NCI-H187 treated with DMSO at 0.1 percent for 48 hours (cell line): Measurements from ENCODE around the gene CACNA1H.
"Not testable (repeated sequence)": the region's sequence is repeated elsewhere in the genome, so short reads cannot be mapped to it uniquely, and the experiment has no call there.

ENCODE experiments used
- DNase-seq: peaks from one replicate; lab custom pipeline; 2025; lab: John Stamatoyannopoulos, UW

The CACNA1H gene

DNA sequence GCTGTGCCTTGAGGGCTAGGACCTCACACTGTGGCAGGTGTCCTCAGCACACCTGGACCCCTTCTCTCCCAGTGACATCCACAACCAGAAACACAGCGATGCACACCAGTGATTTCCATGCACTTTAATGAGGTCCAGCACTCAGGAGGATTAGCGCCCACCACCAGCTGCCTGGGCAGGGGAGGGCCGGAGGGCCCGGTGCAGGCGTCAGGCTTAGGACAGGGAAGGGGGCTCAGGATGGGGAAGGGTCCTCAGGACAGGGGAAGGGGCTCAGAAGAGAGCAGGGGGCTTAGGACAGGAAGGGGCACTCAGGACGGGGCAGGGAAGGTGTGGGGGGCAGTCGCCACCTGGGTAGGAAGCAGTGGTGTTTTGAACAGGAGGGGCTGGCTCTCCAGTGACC, 75.3 kb downstream of the CACNA1H start:
- not testable (repeated sequence) for DNase-seq

- not testable (repeated sequence) for DNase-seq
These were observed 76.6 kb downstream of the CACNA1H start for GRCh38 chr16:1229476-1229875.

- not testable (repeated sequence) for DNase-seq
These were observed 77.2 kb downstream of the CACNA1H start, which contains the start of gene TPSB2 for GRCh38 chr16:1230084-1230470. TSS of gene TPSB2 (minus strand) at chr16:1230184. CDS start at chr16:1229951, 233 bp downstream.

DNA sequence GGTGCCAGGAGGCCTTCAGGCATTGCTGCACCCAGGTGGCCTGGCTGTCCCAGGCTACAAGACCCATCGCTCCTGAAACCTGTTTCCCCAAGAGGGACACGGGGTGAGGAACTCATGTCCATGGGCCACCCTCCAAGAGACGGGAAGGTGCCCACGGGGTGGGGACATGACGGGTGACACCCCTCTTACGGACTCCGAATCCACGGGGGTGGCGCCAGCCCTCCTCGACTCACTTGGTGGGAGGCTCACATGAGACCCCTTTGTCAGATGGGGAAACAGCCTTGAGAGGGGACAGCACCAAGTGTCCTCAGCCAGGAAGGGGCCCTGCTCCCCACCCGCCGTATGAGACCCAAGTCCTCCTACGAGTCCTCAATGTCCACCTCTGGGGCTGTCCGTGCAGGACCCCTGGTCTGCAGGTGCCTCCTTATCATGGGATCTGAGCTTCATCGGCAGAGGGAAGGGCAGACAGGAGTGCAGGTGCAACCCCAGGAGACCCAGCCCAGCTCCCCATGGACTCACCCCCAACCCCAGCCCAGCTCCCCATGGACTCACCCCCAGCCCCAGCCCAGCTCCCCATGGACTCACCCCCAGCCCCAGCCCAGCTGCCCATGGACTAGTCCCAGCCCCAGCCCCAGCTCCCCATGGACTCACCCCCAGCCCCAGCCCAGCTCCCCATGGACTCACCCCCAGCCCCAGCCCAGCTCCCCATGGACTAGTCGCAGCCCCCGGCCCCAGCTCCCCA, 77.7 kb downstream of the CACNA1H start:
- not testable (repeated sequence) for DNase-seq

- not testable (repeated sequence) for DNase-seq
These were observed 78.4 kb downstream of the CACNA1H start for GRCh38 chr16:1231301-1231700.

DNA sequence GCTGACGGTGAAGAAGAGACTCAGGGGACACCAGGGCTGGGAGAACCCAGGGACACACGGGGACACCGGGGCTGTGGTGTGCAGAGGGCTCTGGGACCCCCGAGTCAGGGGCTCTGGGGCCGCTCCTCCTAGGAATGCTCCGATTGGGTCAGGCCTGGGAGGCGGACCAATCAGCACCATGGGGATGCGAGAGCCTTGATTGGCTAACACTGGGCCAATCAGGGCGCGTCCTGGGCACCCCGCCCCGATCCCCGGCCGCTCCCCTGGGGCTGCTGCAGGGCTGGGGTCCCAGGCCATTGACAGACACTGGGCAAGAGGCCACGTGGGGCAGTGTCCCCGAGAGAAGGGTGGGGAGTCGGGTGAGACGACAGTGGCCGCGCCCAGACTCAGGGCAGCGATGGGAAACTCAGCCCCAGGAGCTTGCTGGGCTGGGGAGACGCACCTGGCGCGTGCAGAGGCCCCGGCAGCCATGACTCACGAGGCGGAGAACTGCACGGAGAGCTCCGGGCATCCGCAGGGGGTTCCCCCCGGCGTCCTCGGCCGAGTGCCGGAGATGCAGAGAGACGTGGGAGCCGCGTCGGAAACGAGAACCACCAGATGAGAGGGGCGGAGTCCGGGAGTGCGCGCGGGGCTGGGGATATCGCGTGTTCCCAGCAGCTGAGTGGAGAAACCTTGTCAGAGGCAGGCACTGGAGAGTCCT, 79.3 kb downstream of the CACNA1H start:
- DNase-seq: not testable (repeated sequence)

- not testable (repeated sequence) for DNase-seq
These were observed 83.8 kb downstream of the CACNA1H start for GRCh38 chr16:1236659-1237058.

DNA sequence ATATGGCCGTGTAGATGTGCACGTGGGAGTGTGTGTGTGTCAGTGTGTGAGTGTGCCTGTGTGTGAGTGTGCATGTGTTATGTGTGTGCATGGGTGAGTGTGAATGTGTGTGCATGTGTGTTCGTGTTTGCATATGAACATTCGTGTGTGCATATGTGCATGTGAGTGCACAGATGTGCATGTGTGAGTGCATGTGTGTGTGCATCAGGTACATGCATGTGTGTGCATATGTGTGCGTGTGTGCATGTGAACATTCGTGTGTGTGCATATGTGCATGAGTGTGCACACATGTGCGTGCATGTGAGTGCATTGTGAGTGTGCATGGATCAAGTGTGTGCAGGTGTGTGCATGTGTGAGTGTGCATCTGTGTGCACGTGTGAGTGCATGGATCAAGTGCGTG, 85.1 kb downstream of the CACNA1H start:
- no peak for DNase-seq

DNA sequence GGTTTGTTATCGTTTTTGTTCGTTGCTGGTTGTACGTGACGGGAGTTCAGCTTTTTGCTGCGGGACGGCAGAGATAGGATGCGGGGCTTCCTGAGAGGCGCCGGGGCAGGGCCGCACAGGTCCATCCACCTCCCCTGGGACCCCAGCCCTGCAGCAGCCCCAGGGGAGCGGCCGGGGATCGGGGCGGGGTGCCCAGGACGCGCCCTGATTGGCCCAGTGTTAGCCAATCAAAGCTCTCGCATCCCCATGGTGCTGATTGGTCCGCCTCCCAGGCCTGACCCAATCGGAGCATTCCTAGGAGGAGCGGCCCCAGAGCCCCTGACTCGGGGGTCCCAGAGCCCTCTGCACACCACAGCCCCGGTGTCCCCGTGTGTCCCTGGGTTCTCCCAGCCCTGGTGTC, 86.0 kb downstream of the CACNA1H start:
- DNase-seq: not testable (repeated sequence)

GRCh38 chr16:1239575-1239974, 86.7 kb downstream of the CACNA1H start:
- DNase-seq: not testable (repeated sequence)

DNA sequence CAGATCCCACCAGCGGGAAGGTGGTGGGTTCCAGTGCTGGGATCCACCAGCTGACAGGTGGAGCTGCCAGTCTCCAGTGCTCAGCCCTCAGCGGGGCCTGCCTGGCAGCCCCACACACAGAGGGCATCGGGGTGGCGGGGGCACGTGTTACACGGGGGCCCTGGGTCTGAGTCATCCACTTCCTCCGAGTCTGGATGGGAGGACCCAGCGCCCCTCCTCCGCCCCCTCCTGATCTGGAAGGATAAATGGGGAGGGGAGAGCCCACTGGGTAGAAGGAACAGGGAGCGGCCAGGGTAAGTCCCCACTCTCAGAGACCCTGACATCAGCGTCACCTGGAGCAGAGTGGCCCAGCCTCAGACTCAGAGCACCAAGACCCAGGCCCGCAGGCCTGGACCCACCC, 87.5 kb downstream of the CACNA1H start, which contains the start of gene TPSAB1:
TPSAB1 (plus strand) TSS at position 270 of the 400 bp plus-strand sequence. CDS start 234 bp downstream, outside the sequence.
- not testable (repeated sequence) for DNase-seq

- DNase-seq: not testable (repeated sequence)
These were observed 88.2 kb downstream of the CACNA1H start for GRCh38 chr16:1241081-1241480.

DNA sequence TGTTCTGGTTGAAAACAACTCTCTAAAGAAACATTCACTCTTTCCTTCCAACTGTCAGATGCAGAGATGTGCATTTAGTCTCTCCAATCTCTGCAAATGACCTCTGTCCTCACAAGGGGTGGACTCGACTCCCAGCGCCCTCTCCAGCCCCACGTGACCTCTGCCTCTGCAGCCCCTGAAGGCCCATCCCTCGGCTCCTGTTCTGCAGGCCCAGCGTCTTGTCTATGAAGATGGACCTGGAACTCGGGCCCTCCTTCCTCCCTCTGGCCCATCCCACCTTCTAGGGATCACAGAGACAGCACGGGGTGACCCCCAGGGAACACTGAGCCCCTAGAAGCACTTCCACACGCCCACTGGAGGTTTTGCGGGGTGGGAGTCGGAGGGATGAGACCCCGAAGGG, 90.5 kb downstream of the CACNA1H start:
- DNase-seq: not testable (repeated sequence)

DNA sequence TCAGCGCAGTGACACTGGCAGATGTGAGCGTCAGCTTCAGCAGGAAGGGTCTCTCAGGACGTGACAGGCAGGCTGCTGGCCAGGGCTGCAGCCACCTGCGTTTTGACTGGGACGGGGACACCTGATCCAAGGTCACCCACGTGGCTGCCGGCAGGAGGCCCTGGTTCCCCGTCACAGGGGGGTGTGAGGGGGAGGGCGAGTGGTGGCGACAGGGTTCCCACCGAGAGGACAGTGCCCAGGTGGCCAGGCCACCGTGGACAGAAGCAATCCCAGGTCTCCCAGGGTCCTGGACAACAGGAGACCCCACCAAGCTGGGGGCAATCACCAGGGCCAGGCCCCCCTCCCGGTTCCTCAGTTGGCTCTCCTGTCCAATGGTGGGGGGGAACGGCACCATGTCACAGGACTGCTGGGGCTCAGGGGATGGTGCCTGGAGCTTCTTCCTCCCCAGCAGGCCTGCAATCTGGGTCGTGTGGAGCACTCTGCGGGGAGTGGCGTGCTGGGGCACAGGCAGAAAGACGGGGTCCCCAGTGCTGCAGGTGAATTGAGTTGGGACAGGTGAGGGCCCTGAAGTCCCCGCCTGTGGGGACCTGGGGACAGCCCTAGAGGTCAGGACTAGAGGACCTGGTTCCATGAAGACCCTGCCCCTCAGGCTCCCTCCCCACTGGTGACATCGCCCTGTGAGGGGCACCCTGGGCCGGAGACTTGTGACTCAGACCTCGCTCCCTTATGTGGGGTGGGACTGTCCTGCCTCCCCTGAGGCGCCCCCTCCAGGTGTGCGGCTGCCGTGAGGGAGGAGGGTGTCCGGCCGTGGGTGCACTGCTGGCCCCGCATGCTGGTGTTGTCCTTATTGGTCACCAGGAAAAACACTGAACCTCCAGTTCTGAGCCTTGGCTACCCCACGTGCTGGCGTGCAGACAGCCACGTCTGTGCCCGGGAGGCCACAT, 91.3 kb downstream of the CACNA1H start:
- DNase-seq: not testable (repeated sequence)

DNA sequence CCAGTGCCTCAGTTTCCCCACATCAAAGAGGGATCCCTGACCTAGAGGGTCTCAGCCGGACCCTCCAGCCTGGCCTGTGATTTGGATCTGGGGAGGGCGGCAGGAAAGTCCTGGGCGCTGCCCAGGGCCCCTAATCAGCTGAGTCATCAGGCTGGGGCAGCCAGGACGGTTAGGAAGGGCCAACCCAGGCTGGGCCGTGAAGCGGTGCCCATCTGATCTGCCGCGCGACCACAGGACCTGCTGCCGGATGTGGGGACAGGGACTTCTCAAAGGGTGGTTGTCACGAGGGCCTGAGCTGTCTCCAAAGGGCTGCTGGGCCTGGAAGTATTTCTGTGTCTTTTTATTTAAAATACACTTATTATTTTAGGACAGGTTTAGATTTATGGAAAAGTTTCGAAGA, 92.0 kb downstream of the CACNA1H start:
- no peak for DNase-seq

- DNase-seq: no peak
These were observed 92.6 kb downstream of the CACNA1H start for GRCh38 chr16:1245452-1246020.

GRCh38 chr16:1247903-1248537, 95.1 kb downstream of the CACNA1H start:
- DNase-seq: not testable (repeated sequence)

GRCh38 chr16:1249031-1249755, 96.3 kb downstream of the CACNA1H start:
- DNase-seq: not testable (repeated sequence)

GRCh38 chr16:1253701-1254364, 100.9 kb downstream of the CACNA1H start:
- DNase-seq: not testable (repeated sequence)

GRCh38 chr16:1254821-1255220, 101.9 kb downstream of the CACNA1H start:
- DNase-seq: not testable (repeated sequence)
